Sigmoid colon (tissue), 7 donors: ENCODE results near the gene CYP27A1. TPM values are rescaled to one million over a fixed set of nuclear protein-coding genes. Genes with fewer than 3 reads are reported as not detected.

Experiments
- DNase-seq: peaks from one replicate; pipeline ENCODE4 v3.0.0-alpha.2; 2019
- H3K27ac ChIP-seq, 4 donors: fragments of 200-600 bp; sonication (generic); one replicate each; pipeline ENCODE4 v1.5.1; 2016 to 2019; ENCODE audit warnings: mild to moderate bottlenecking in 1 of 4
- H3K27me3 ChIP-seq, 3 donors: fragments of 200-600 bp; sonication (generic); one replicate each; pipeline ENCODE4 v1.5.1; 2019; ENCODE audit warnings: mild to moderate bottlenecking in 1 of 3
- H3K36me3 ChIP-seq, 4 donors: fragments of 200-600 bp; sonication (generic); one replicate each; pipeline ENCODE4 v1.5.1; 2016 to 2019
- H3K4me1 ChIP-seq, 4 donors: fragments of 200-600 bp; sonication (generic); one replicate each; pipeline ENCODE4 v1.5.1; 2017 to 2019
- H3K4me3 ChIP-seq, 4 donors: fragments of 200-600 bp; sonication (generic); one replicate each; pipeline ENCODE4 v1.5.1; 2017 to 2019; ENCODE audit warnings: mild to moderate bottlenecking in 2 of 4, moderate library complexity in 1 of 4
- H3K9me3 ChIP-seq, 4 donors: fragments of 200-600 bp in 3 of 4; sonication (generic) in 3 of 4; one replicate each; pipeline versions ENCODE4 v1.5.1 to v1.6.1; 2013 to 2019
- EP300 ChIP-seq, 4 donors: sonication (generic); formaldehyde crosslinking; IDR thresholded peaks; one replicate each; pipeline ENCODE4 v1.6.1; 2017; ENCODE audit warnings: antibody characterized with exemption in 4 of 4
- POLR2A ChIP-seq, 2 donors: fragments of 450-650 bp; IDR thresholded peaks; one replicate each; pipeline ENCODE4 v1.6.1; 2016; ENCODE audit warnings: antibody characterized with exemption in 2 of 2, mild to moderate bottlenecking in 2 of 2, moderate library complexity in 2 of 2
- POLR2AphosphoS5 ChIP-seq, 4 donors: sonication (generic); formaldehyde crosslinking; IDR thresholded peaks; one replicate each; pipeline ENCODE4 v1.6.1; 2017; ENCODE audit warnings: antibody characterized with exemption in 4 of 4
- WGBS, 2 donors: extraction: QIAGEN DNeasy Blood & Tissue Kit; methylation state at CpG; one replicate each; pipeline ENCODE4 v1.1.7; 2013; 5-methylcytosine and 5-hydroxymethylcytosine counted together
- intact Hi-C: fragments of 100-400 bp; cut with DNase I; formaldehyde crosslinking; loops from one replicate; pipeline ENCODE4 v1.15.1; 2023
- polyA plus RNA-seq, 3 donors: library from polyadenylated mRNA; stranded (reverse); fragments of 200-250 nt; gene quantifications; one replicate each; pipeline ENCODE4 v1.2.3, GENCODE V29; 2013
- total RNA-seq, 4 donors: library from RNA; depleted of rRNA; stranded (reverse); fragments of >200 nt; gene quantifications; one replicate each; pipeline ENCODE4 v1.1.0, GENCODE V29; 2016
- TF ChIP-seq, protein P1 (sequence below), 4 experiments: fragments of 450-650 bp in 3 of 4; fragments of 200-600 bp in 1 of 4; IDR thresholded peaks; one replicate each; pipeline ENCODE4 v1.5.1; 2016 to 2019; ENCODE audit warnings: antibody characterized with exemption in 4 of 4, mild to moderate bottlenecking in 3 of 4, moderate library complexity in 2 of 4
- donor health status: healthy with polysubstance abuse.
- donor health status: Bipolar disorder and iron deficiency.
- donor health status: healthy.

CYP27A1 gene
- total and polyA plus RNA-seq, 7 donors: 13.5 to 30.1 (median 21.9) TPM

- TF ChIP-seq POLR2A (IDR thresholded peaks at IDR 0.05) (no peak), EP300 (IDR thresholded peaks at IDR 0.05) (no peak), POLR2AphosphoS5 (IDR thresholded peaks at IDR 0.05) (no peak)
- TF ChIP-seq, protein P1, sequence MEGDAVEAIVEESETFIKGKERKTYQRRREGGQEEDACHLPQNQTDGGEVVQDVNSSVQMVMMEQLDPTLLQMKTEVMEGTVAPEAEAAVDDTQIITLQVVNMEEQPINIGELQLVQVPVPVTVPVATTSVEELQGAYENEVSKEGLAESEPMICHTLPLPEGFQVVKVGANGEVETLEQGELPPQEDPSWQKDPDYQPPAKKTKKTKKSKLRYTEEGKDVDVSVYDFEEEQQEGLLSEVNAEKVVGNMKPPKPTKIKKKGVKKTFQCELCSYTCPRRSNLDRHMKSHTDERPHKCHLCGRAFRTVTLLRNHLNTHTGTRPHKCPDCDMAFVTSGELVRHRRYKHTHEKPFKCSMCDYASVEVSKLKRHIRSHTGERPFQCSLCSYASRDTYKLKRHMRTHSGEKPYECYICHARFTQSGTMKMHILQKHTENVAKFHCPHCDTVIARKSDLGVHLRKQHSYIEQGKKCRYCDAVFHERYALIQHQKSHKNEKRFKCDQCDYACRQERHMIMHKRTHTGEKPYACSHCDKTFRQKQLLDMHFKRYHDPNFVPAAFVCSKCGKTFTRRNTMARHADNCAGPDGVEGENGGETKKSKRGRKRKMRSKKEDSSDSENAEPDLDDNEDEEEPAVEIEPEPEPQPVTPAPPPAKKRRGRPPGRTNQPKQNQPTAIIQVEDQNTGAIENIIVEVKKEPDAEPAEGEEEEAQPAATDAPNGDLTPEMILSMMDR (IDR thresholded peaks at IDR 0.05): no peak
- peak; percentile 37 for DNase-seq
- H3K27ac ChIP-seq: no peak overlapping the region
- H3K27me3 ChIP-seq: peaks cover 34 to 100% (median 80%) of the 10 kb centered on the region in 3 donors
- peaks cover 0 to 33% (median 28%) of the 10 kb centered on the region in 4 donors for H3K4me1 ChIP-seq
- no peaks in the 10 kb centered on the region for H3K36me3 ChIP-seq
- no peaks in the 10 kb centered on the region for H3K9me3 ChIP-seq
- no peak overlapping the region for H3K4me3 ChIP-seq
- 16 to 20% methylated on average over 10 of the region's 10 CpGs for WGBS, 2 donors
- intact Hi-C loops: no loop called here
Measured at GRCh38 chr2:218857371-218858137, 75.6 kb downstream of the CYP27A1 start.

GRCh38 chr2:218858138-218858445 is 76.1 kb downstream of the CYP27A1 start:
- TF ChIP-seq EP300 (IDR thresholded peaks at IDR 0.05) (no peak), POLR2AphosphoS5 (IDR thresholded peaks at IDR 0.05) (no peak), POLR2A (IDR thresholded peaks at IDR 0.05) (no peak)
- TF ChIP-seq, protein P1 (IDR thresholded peaks at IDR 0.05): no peak
- 9 to 19% methylated on average over 1 of the region's 1 CpG for WGBS, 2 donors
- Histone ChIP-seq H3K4me1 (peaks cover 0 to 32% (median 27%) of the 10 kb centered on the region in 4 donors), H3K27me3 (peaks cover 33 to 100% (median 80%) of the 10 kb centered on the region in 3 donors), H3K9me3 (no peaks in the 10 kb centered on the region), H3K27ac (no peak overlapping the region), H3K4me3 (no peak overlapping the region), H3K36me3 (no peaks in the 10 kb centered on the region)
- peak; percentile 15 for DNase-seq
- intact Hi-C loops: no loop called here

- WGBS, 2 donors: 5% methylated on average over 51 of the region's 51 CpGs
- intact Hi-C loops: no loop called here
Measured at GRCh38 chr2:218858671-218859555, 77.0 kb downstream of the CYP27A1 start.

GRCh38 chr2:218859556-218859987 is 77.6 kb downstream of the CYP27A1 start, which contains the start of gene WNT6:
WNT6 (plus strand) TSS chr2:218859805; CDS start chr2:218860038, 233 bp downstream.
- DNase-seq: peak; percentile 65
- 1 to 2% methylated on average over 64 of the region's 64 CpGs for WGBS, 2 donors
- no peaks in the 10 kb centered on the region for H3K9me3 ChIP-seq
- H3K4me3 ChIP-seq: peak within 1 kb of the TSS; percentile 16 to 47 (median 41)
- TF ChIP-seq, protein P1 (IDR thresholded peaks at IDR 0.05): no peak
- TF ChIP-seq POLR2A (IDR thresholded peaks at IDR 0.05) (no peak), EP300 (IDR thresholded peaks at IDR 0.05) (no peak), POLR2AphosphoS5 (IDR thresholded peaks at IDR 0.05) (no peak)
- peaks cover 33 to 100% (median 84%) of the 10 kb centered on the region in 3 donors for H3K27me3 ChIP-seq
- H3K27ac ChIP-seq: peak within 1 kb of the TSS in 2 of 4 donors; percentile 32 to 47
- intact Hi-C loops: no loop called here
- H3K4me1 ChIP-seq: peaks cover 0 to 27% (median 23%) of the 10 kb centered on the region in 4 donors
- no peaks in the 10 kb centered on the region for H3K36me3 ChIP-seq

More at GRCh38 chr2:218858671-218859555, 77.0 kb downstream of the CYP27A1 start:
- H3K9me3 ChIP-seq: no peaks in the 10 kb centered on the region
- no peak overlapping the region for H3K27ac ChIP-seq
- no peaks in the 10 kb centered on the region for H3K36me3 ChIP-seq
- peak overlapping the region in 3 of 4 donors; percentile 40 to 47 (median 42) for H3K4me3 ChIP-seq
- peaks cover 38 to 100% (median 78%) of the 10 kb centered on the region in 3 donors for H3K27me3 ChIP-seq
- no peak for TF ChIP-seq POLR2A (IDR thresholded peaks at IDR 0.05)
- no peak for TF ChIP-seq POLR2AphosphoS5 (IDR thresholded peaks at IDR 0.05)
- no peak for TF ChIP-seq EP300 (IDR thresholded peaks at IDR 0.05)
- TF ChIP-seq, protein P1 (IDR thresholded peaks at IDR 0.05): no peak
- H3K4me1 ChIP-seq: peaks cover 0 to 27% (median 23%) of the 10 kb centered on the region in 4 donors
- peak; percentile 50 for DNase-seq
